A549 (cell line): ENCODE data around the gene RALBP1.

ENCODE experiments used
- CHD4 ChIP-seq: fragments of 200-600 bp; sonication (generic); IDR thresholded peaks from 2 replicates; pipeline ENCODE4 v1.6.1; 2016; ENCODE audit warnings: antibody characterized with exemption, mild to moderate bottlenecking, borderline replicate concordance
- CTCF ChIP-seq: fragments of >200 bp; sonication (Bioruptor Twin); formaldehyde crosslinking; IDR thresholded peaks from 3 replicates; pipeline ENCODE4 v1.5.1; 2016
- EP300 ChIP-seq, 2 experiments: fragments of >200 bp; sonication (Bioruptor Twin); formaldehyde crosslinking; IDR thresholded peaks; 2 replicates in 1 of 2; 3 replicates in 1 of 2; pipeline ENCODE4 v1.6.1; 2016 to 2017
- ESRRA ChIP-seq: fragments of 150-350 bp; IDR thresholded peaks from 2 replicates; pipeline ENCODE4 v1.6.1; 2014; ENCODE audit warnings: mild to moderate bottlenecking, low read length, borderline replicate concordance
- POLR2A ChIP-seq: IDR thresholded peaks from 2 replicates; pipeline ENCODE4 v1.6.1; 2012; ENCODE audit warnings: mild to moderate bottlenecking, low read length
- SMC3 ChIP-seq: fragments of >200 bp; sonication (Bioruptor Twin); formaldehyde crosslinking; IDR thresholded peaks from 3 replicates; pipeline ENCODE4 v1.6.1; 2018; ENCODE audit warnings: inconsistent platforms
- TF ChIP-seq, protein P1 (sequence below): IDR thresholded peaks from 2 replicates; pipeline ENCODE4 v1.6.1; 2012

DNA sequence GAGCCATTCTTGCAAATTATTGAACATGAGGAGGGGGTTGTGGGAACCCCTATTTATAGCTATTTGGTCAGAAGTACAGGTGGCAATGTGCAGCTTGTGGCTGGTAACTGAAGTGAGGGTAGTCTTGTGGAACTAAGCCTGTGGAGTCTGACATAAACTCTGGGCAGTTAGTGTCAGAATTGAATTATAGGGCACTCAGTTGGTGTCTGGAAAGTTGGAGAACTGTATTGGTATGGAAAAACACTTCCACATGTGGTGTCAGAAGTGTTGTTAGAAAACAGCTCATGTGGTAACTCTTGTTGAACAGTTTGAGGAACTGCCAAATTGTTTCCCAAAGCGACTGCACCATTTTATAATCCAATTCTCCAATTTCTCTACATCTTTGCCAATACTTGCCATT is 7.5 kb downstream of the RALBP1 start:
- TF ChIP-seq CTCF (no peak), CHD4 (no peak), EP300 (IDR thresholded peaks at IDR 0.05) (no peak), SMC3 (no peak), POLR2A (no peak), ESRRA (no peak)
- TF ChIP-seq, protein P1, sequence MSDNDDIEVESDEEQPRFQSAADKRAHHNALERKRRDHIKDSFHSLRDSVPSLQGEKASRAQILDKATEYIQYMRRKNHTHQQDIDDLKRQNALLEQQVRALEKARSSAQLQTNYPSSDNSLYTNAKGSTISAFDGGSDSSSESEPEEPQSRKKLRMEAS: no peak
